GM10266 (cell line): ENCODE measurements around the gene CXCR4.

Experiments
- DNase-seq: peaks from one replicate; pipeline ENCODE4 v3.0.0; 2012; ENCODE audit errors: extremely low spot score
- CTCF ChIP-seq: IDR thresholded peaks from 2 replicates; pipeline ENCODE4 v1.5.1; 2012; ENCODE audit warnings: mild to moderate bottlenecking, low read depth; ENCODE audit not compliant: control insufficient read depth, insufficient read depth; ENCODE audit errors: missing control alignments

The CXCR4 gene

GRCh38 chr2:136127356-136127755 is 9.4 kb upstream of the CXCR4 start:
- no peak for TF ChIP-seq CTCF
- no peak for DNase-seq

GRCh38 chr2:136126421-136126926 is 8.5 kb upstream of the CXCR4 start:
- TF ChIP-seq CTCF: no peak
- no peak for DNase-seq

- TF ChIP-seq CTCF: no peak
- DNase-seq: no peak
These were observed 8.1 kb upstream of the CXCR4 start for GRCh38 chr2:136126021-136126420.

DNA sequence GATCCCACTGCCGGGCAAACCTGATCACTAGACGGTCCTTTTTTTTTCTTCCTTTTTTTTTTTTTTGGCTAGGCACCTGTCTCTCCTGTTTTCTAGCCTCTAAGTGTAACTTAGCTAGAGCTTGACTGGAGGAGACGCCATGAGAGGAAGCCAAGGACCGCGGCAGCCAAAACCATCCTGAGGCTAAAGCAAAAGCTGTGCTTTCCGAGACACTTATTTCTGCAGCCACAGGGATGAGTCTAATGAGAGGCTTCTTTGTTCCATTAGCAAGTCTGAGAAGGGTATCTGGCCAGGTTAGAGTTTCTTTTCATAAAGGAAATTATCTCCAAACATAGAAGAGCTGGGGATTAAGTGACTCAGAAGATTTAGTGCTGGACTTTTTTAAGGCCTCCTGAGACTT is 7.3 kb upstream of the CXCR4 start:
- no peak for DNase-seq

GRCh38 chr2:136124805-136125204 is 6.9 kb upstream of the CXCR4 start:
- DNase-seq: no peak
- no peak for TF ChIP-seq CTCF

More for the DNA sequence above, 7.3 kb upstream of the CXCR4 start:
- no peak for TF ChIP-seq CTCF

DNA sequence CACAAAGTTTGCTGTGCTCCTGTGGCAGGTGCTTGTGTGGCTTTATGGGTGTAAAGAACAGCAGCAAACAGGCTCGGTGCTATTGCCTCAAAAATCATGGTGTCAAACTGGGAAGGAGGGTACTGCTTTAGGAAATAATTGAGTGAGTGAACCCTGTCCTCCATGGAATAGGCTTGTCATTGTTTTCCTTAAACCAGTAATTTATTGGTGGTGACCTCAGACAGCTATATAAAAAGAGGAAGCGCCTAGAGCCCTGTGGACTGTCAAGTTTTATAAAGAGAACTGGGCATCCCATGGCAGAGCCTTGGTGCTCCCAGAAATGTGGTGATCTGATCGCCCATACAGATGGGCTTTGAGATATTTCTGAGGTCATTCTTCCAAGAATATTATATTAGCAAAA is 4.7 kb upstream of the CXCR4 start:
- TF ChIP-seq CTCF: no peak
- DNase-seq: no peak

- DNase-seq: no peak
- TF ChIP-seq CTCF: no peak
These were observed 3.4 kb upstream of the CXCR4 start for GRCh38 chr2:136121204-136121910.
